HEK293 (cell line): ENCODE results near the gene LRP1B.

ENCODE experiments used
- OSR2 ChIP-seq: fragments of 450-650 bp; formaldehyde crosslinking; IDR thresholded peaks from 2 replicates; pipeline ENCODE4 v1.5.1; 2016; ENCODE audit warnings: missing biosample characterization, missing genetic modification characterization
- SP2 ChIP-seq: fragments of 450-650 bp; formaldehyde crosslinking; IDR thresholded peaks from 2 replicates; pipeline ENCODE4 v1.5.1; 2016; ENCODE audit warnings: missing biosample characterization, missing genetic modification characterization
- YY2 ChIP-seq: fragments of 450-650 bp; formaldehyde crosslinking; IDR thresholded peaks from 2 replicates; pipeline ENCODE4 v1.5.1; 2016; ENCODE audit warnings: missing biosample characterization, missing genetic modification characterization
- ZNF768 ChIP-seq: fragments of 450-650 bp; formaldehyde crosslinking; IDR thresholded peaks from 2 replicates; pipeline ENCODE4 v1.5.1; 2018; ENCODE audit warnings: missing biosample characterization, mild to moderate bottlenecking, missing genetic modification characterization
- TF ChIP-seq, protein P1 (sequence below): fragments of 450-650 bp; formaldehyde crosslinking; IDR thresholded peaks from 2 replicates; pipeline ENCODE4 v1.5.1; 2016; ENCODE audit warnings: missing biosample characterization, missing genetic modification characterization
- TF ChIP-seq, protein P2 (sequence below): fragments of 450-650 bp; formaldehyde crosslinking; IDR thresholded peaks from 2 replicates; pipeline ENCODE4 v1.5.1; 2016; ENCODE audit warnings: missing biosample characterization, missing genetic modification characterization
- TF ChIP-seq, protein P3 (sequence below): fragments of 450-650 bp; formaldehyde crosslinking; IDR thresholded peaks from 2 replicates; pipeline ENCODE4 v1.5.1; 2016; ENCODE audit warnings: missing biosample characterization, missing genetic modification characterization

DNA sequence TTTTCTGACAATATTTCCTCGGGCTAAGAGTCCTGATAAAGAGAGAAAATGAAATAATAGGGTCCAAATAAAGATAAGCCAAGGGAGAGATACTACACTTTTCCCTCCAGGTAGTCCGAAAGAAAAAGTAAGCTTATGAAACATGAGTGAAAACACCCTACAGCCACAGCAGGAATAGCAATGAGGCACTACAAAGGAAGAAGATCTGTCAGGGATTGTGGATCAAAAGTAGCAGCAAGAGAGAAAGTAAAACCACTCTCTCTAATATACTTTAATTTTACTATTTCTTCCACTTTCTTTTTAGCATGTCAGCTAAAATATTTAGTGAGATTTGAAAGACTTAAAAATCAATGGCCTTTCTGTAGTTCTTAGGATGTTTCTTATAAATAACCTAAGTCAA lies 1601.8 kb downstream of the LRP1B start:
- TF ChIP-seq ZNF768 (tag by site-specific recombination) (no peak), OSR2 (tag by site-specific recombination) (no peak), YY2 (tag by site-specific recombination) (no peak), SP2 (no peak)
- TF ChIP-seq, protein P1, sequence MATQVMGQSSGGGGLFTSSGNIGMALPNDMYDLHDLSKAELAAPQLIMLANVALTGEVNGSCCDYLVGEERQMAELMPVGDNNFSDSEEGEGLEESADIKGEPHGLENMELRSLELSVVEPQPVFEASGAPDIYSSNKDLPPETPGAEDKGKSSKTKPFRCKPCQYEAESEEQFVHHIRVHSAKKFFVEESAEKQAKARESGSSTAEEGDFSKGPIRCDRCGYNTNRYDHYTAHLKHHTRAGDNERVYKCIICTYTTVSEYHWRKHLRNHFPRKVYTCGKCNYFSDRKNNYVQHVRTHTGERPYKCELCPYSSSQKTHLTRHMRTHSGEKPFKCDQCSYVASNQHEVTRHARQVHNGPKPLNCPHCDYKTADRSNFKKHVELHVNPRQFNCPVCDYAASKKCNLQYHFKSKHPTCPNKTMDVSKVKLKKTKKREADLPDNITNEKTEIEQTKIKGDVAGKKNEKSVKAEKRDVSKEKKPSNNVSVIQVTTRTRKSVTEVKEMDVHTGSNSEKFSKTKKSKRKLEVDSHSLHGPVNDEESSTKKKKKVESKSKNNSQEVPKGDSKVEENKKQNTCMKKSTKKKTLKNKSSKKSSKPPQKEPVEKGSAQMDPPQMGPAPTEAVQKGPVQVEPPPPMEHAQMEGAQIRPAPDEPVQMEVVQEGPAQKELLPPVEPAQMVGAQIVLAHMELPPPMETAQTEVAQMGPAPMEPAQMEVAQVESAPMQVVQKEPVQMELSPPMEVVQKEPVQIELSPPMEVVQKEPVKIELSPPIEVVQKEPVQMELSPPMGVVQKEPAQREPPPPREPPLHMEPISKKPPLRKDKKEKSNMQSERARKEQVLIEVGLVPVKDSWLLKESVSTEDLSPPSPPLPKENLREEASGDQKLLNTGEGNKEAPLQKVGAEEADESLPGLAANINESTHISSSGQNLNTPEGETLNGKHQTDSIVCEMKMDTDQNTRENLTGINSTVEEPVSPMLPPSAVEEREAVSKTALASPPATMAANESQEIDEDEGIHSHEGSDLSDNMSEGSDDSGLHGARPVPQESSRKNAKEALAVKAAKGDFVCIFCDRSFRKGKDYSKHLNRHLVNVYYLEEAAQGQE (tag by site-specific recombination), result no peak
- TF ChIP-seq, protein P2, sequence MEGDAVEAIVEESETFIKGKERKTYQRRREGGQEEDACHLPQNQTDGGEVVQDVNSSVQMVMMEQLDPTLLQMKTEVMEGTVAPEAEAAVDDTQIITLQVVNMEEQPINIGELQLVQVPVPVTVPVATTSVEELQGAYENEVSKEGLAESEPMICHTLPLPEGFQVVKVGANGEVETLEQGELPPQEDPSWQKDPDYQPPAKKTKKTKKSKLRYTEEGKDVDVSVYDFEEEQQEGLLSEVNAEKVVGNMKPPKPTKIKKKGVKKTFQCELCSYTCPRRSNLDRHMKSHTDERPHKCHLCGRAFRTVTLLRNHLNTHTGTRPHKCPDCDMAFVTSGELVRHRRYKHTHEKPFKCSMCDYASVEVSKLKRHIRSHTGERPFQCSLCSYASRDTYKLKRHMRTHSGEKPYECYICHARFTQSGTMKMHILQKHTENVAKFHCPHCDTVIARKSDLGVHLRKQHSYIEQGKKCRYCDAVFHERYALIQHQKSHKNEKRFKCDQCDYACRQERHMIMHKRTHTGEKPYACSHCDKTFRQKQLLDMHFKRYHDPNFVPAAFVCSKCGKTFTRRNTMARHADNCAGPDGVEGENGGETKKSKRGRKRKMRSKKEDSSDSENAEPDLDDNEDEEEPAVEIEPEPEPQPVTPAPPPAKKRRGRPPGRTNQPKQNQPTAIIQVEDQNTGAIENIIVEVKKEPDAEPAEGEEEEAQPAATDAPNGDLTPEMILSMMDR (tag by site-specific recombination), result no peak
- TF ChIP-seq, protein P3, sequence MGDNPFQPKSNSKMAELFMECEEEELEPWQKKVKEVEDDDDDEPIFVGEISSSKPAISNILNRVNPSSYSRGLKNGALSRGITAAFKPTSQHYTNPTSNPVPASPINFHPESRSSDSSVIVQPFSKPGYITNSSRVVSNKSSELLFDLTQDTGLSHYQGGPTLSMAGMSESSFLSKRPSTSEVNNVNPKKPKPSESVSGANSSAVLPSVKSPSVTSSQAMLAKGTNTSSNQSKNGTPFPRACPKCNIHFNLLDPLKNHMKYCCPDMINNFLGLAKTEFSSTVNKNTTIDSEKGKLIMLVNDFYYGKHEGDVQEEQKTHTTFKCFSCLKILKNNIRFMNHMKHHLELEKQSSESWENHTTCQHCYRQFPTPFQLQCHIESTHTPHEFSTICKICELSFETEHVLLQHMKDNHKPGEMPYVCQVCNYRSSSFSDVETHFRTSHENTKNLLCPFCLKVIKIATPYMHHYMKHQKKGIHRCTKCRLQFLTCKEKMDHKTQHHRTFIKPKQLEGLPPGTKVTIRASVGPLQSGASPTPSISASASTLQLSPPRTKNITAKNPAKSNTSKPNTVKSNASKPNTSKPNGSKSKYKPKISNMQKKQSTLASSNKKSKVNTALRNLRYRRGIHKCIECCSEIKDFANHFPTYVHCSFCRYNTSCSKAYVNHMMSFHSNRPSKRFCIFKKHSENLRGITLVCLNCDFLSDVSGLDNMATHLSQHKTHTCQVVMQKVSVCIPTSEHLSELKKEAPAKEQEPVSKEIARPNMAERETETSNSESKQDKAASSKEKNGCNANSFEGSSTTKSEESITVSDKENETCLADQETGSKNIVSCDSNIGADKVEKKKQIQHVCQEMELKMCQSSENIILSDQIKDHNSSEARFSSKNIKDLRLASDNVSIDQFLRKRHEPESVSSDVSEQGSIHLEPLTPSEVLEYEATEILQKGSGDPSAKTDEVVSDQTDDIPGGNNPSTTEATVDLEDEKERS (tag by site-specific recombination), result no peak
